Suprapubic skin (tissue), 4 donors: ENCODE results near the gene SEMA4A.

Experiments used
- CTCF ChIP-seq, 2 donors: fragments of 200-600 bp in 1 of 2; fragments of 450-650 bp in 1 of 2; sonication (generic) in 1 of 2; IDR thresholded peaks; one replicate each; pipeline ENCODE4 v1.5.1; 2016 to 2019; ENCODE audit warnings: antibody characterized with exemption in 2 of 2, mild to moderate bottlenecking in 1 of 2, moderate library complexity in 1 of 2
- POLR2A ChIP-seq, 2 donors: fragments of 450-650 bp; IDR thresholded peaks; one replicate each; pipeline ENCODE4 v1.6.1; 2017; ENCODE audit warnings: antibody characterized with exemption in 2 of 2, mild to moderate bottlenecking in 2 of 2, moderate library complexity in 2 of 2
- POLR2AphosphoS5 ChIP-seq, 3 donors: sonication (generic); formaldehyde crosslinking; IDR thresholded peaks; one replicate each; pipeline ENCODE4 v1.6.1; 2017; ENCODE audit warnings: antibody characterized with exemption in 3 of 3

GRCh38 chr1:156128654-156129597 is 24.5 kb upstream of the SEMA4A start:
- TF ChIP-seq CTCF (IDR thresholded peaks at IDR 0.05) = no peak
- no peak for TF ChIP-seq POLR2AphosphoS5 (IDR thresholded peaks at IDR 0.05)
- no peak for TF ChIP-seq POLR2A (IDR thresholded peaks at IDR 0.05)
